ENCODE measurements around the gene PEG3. TPM values are rescaled to one million over a fixed set of nuclear protein-coding genes. Genes with fewer than 3 reads are reported as not detected.
"Not testable (repeated sequence)": the region's sequence is repeated elsewhere in the genome, so short reads cannot be mapped to it uniquely, and the experiment has no call there.

The PEG3 gene
- total and polyA plus RNA-seq, 10 of the 15 experiments (the other 5 are each of a cell fraction or from before 2014, with no cell fraction given): 0.03 to 0.33 TPM; not detected in 8

DNA sequence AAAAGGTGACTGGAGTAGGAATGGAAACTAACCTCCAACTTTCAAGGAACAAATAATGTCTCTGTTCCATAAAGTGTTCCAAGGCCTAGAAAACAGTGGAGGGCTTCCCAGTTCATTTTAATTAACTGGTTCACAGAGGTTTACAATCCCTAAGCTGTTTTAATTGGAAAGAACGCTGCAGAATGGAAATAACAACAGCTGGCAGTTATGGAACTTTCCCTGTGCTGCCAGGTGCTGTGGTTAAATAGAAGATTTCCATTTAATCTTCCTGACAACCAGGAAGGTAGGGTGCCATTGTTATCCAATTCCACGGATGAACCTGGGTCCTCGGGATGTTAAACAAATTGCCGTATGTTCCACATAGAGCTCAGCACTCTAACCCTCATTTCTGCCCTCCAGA is 22.2 kb upstream of the PEG3 start (continued):
- TF ChIP-seq PAX8 (IDR thresholded peaks at IDR 0.05) (no peak), STAT1 (conservative IDR thresholded peaks at IDR 0.05) (no peak), ESRRA (IDR thresholded peaks at IDR 0.05; ENCODE audit: low read length) (no peak), GATAD2B (conservative IDR thresholded peaks at IDR 0.05; ENCODE audit: low read depth) (no peak)
- TF ChIP-seq, protein P1, sequence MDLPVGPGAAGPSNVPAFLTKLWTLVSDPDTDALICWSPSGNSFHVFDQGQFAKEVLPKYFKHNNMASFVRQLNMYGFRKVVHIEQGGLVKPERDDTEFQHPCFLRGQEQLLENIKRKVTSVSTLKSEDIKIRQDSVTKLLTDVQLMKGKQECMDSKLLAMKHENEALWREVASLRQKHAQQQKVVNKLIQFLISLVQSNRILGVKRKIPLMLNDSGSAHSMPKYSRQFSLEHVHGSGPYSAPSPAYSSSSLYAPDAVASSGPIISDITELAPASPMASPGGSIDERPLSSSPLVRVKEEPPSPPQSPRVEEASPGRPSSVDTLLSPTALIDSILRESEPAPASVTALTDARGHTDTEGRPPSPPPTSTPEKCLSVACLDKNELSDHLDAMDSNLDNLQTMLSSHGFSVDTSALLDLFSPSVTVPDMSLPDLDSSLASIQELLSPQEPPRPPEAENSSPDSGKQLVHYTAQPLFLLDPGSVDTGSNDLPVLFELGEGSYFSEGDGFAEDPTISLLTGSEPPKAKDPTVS (IDR thresholded peaks at IDR 0.05; ENCODE audit: low read depth, low read length): no peak

DNA sequence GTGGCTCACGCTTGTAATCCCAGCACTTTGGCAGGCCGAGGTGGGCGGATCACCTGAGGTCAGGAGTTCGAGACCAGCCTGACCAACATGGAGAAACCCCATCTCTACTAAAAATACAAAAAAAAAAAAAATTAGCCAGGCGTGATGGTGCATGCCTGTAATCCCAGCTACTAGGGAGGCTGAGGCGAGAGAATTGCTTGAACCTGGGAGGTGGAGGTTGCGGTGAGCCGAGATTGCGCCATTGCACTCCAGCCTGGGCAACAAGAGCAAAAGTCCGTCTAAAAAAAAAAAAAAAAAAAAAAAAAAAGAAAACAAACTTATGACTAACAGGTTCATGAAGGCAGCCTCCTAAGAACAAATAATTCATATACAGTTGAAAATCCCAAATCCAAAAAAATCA is 19.9 kb upstream of the PEG3 start:
- in situ Hi-C loops (cut with MboI); BruUV-seq (replicated peaks); H3K36me3 ChIP-seq (ENCODE audit: control insufficient read depth in 2 of 2, insufficient read depth in 2 of 2, low read length in 1 of 2); SMC1A ChIA-PET (ENCODE audit: uncharacterized antibody, unreplicated experiment); H2AFZ ChIP-seq (ENCODE audit: control insufficient read depth, low read depth, low read length); FAIRE-seq; H3K4me1 ChIP-seq (ENCODE audit: control insufficient read depth, insufficient read depth, low read length); H3K9me3 ChIP-seq (replicated peaks; ENCODE audit: control insufficient read depth, insufficient read depth, low read length); H3K79me2 ChIP-seq (ENCODE audit: control insufficient read depth, insufficient read depth, low read length); H4K20me1 ChIP-seq (ENCODE audit: control insufficient read depth, insufficient read depth); RAD21 ChIA-PET (ENCODE audit: unreplicated experiment); DNase-seq (ENCODE audit: low read depth, low spot score); H3K27ac ChIP-seq (ENCODE audit: control insufficient read depth, insufficient read depth); intact Hi-C loops (cut with micrococcal nuclease; ENCODE audit: unreplicated experiment); POLR2A ChIA-PET; H3K4me2 ChIP-seq (ENCODE audit: control insufficient read depth, insufficient read depth); H3K4me3 ChIP-seq; CTCF ChIA-PET; H3K9ac ChIP-seq (ENCODE audit: control insufficient read depth, insufficient read depth, low read length); ATAC-seq; H3K27me3 ChIP-seq (replicated peaks in 1 of 2; ENCODE audit: control insufficient read depth in 2 of 2, insufficient read depth in 2 of 2, low read length in 1 of 2): not testable (repeated sequence)
- 0% methylated on average over 1 of the region's 10 CpGs for WGBS (ENCODE audit: insufficient coverage, insufficient replicate concordance, low lambda C conversion rate, missing lambda C conversion rate)

DNA sequence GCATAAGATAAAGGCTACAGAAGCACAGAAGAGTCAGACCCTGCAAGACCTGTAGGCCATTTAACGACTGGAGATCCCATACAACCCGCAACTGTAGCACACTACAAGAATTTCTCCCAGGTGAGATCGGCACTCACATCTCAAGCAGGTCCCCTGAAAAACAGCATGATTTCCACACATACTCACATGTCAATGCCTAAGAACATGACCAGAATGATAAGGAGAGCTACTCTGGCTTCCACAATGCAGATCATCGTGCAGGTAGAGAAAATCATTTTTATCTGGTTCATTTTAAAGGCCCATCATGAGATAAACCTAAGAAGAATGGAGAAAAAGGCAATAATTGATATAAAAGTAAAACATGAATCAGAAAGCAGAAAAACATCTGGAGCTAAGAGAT is 17.5 kb upstream of the PEG3 start:
- no peak overlapping the region for H3K9ac ChIP-seq (ENCODE audit: control insufficient read depth, insufficient read depth, low read length)
- no peaks in the 10 kb centered on the region for H3K36me3 ChIP-seq (ENCODE audit: control insufficient read depth in 2 of 2, insufficient read depth in 2 of 2, low read length in 1 of 2)
- CTCF ChIA-PET: no interaction called here
- in situ Hi-C loops (cut with MboI) (no loop called here), intact Hi-C loops (cut with micrococcal nuclease; ENCODE audit: unreplicated experiment) (no loop called here)
- FAIRE-seq (no peak), DNase-seq (ENCODE audit: low read depth, low spot score) (no peak), ATAC-seq (no peak)
- H3K27ac ChIP-seq (ENCODE audit: control insufficient read depth, insufficient read depth): no peak overlapping the region
- H3K79me2 ChIP-seq (ENCODE audit: control insufficient read depth, insufficient read depth, low read length): no peaks in the 10 kb centered on the region
- RAD21 ChIA-PET (ENCODE audit: unreplicated experiment): no interaction called here
- no peaks in the 10 kb centered on the region for H3K27me3 ChIP-seq (replicated peaks in 1 of 2; ENCODE audit: control insufficient read depth in 2 of 2, insufficient read depth in 2 of 2, low read length in 1 of 2)
- H3K4me2 ChIP-seq (ENCODE audit: control insufficient read depth, insufficient read depth): no peak overlapping the region
- H2AFZ ChIP-seq (ENCODE audit: control insufficient read depth, low read depth, low read length): no peak overlapping the region
- BruUV-seq (replicated peaks): no TSS peak
- H4K20me1 ChIP-seq (ENCODE audit: control insufficient read depth, insufficient read depth): no peaks in the 10 kb centered on the region
- SMC1A ChIA-PET (ENCODE audit: uncharacterized antibody, unreplicated experiment): no interaction called here
- TF ChIP-seq, protein P2, sequence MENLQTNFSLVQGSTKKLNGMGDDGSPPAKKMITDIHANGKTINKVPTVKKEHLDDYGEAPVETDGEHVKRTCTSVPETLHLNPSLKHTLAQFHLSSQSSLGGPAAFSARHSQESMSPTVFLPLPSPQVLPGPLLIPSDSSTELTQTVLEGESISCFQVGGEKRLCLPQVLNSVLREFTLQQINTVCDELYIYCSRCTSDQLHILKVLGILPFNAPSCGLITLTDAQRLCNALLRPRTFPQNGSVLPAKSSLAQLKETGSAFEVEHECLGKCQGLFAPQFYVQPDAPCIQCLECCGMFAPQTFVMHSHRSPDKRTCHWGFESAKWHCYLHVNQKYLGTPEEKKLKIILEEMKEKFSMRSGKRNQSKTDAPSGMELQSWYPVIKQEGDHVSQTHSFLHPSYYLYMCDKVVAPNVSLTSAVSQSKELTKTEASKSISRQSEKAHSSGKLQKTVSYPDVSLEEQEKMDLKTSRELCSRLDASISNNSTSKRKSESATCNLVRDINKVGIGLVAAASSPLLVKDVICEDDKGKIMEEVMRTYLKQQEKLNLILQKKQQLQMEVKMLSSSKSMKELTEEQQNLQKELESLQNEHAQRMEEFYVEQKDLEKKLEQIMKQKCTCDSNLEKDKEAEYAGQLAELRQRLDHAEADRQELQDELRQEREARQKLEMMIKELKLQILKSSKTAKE (IDR thresholded peaks at IDR 0.05; ENCODE audit: low read depth, poor library complexity, severe bottlenecking): no peak
- TF ChIP-seq RUNX3 (IDR thresholded peaks at IDR 0.05; ENCODE audit: low read length) (no peak), YBX1 (IDR thresholded peaks at IDR 0.05) (no peak)
- H3K9me3 ChIP-seq (replicated peaks; ENCODE audit: control insufficient read depth, insufficient read depth, low read length): no peaks in the 10 kb centered on the region; the same call in 2 of the 3 replicates
- WGBS (ENCODE audit: insufficient coverage, insufficient replicate concordance, low lambda C conversion rate, missing lambda C conversion rate): 49% methylated on average over 4 of the region's 4 CpGs
- no peak overlapping the region for H3K4me3 ChIP-seq
- POLR2A ChIA-PET: no interaction called here
- H3K4me1 ChIP-seq (ENCODE audit: control insufficient read depth, insufficient read depth, low read length): no peaks in the 10 kb centered on the region
